GM19324 (cell line): ENCODE data around the gene MARCHF3.
"Not testable (repeated sequence)": the region's sequence is repeated elsewhere in the genome, so short reads cannot be mapped to it uniquely, and the experiment has no call there.

Experiments used
- ATAC-seq: cut with Tn5 transposase; IDR thresholded peaks from one replicate; pipeline ENCODE4 v1.9.1; 2021; ENCODE audit warnings: mild to moderate bottlenecking, moderate library complexity; ENCODE audit not compliant: unreplicated experiment, low FRiP score

The MARCHF3 gene

GRCh38 chr5:127053049-127053448 lies 22.7 kb upstream of the MARCHF3 start:
- ATAC-seq: no peak

- no peak for ATAC-seq
Observed at GRCh38 chr5:127051591-127051990, 21.2 kb upstream of the MARCHF3 start.

- ATAC-seq: no peak
Observed at GRCh38 chr5:127046343-127047072, 16.1 kb upstream of the MARCHF3 start.

- no peak for ATAC-seq
Observed at GRCh38 chr5:127042593-127042992, 12.2 kb upstream of the MARCHF3 start.

GRCh38 chr5:127041571-127041970 lies 11.2 kb upstream of the MARCHF3 start:
- no peak for ATAC-seq

GRCh38 chr5:127040796-127041520 lies 10.6 kb upstream of the MARCHF3 start:
- no peak for ATAC-seq

GRCh38 chr5:127038550-127038949 lies 8.2 kb upstream of the MARCHF3 start:
- ATAC-seq: no peak

GRCh38 chr5:127031863-127032232 lies 1.5 kb upstream of the MARCHF3 start:
- ATAC-seq: no peak

- peak; percentile 22 for ATAC-seq
Observed at GRCh38 chr5:127031147-127031862, 947 bp upstream of the MARCHF3 start.

GRCh38 chr5:127029581-127030258 lies 638 bp downstream of the MARCHF3 start:
- peak; percentile 4 for ATAC-seq

GRCh38 chr5:127028822-127029457 lies 1.4 kb downstream of the MARCHF3 start:
- ATAC-seq: no peak

GRCh38 chr5:127027539-127027938 lies 2.8 kb downstream of the MARCHF3 start:
- ATAC-seq: no peak

- ATAC-seq: no peak
Observed at GRCh38 chr5:127026166-127026565, 4.2 kb downstream of the MARCHF3 start.

- ATAC-seq: no peak
Observed at GRCh38 chr5:127025467-127025866, 4.9 kb downstream of the MARCHF3 start.

- ATAC-seq: no peak
Observed at GRCh38 chr5:127024821-127025220, 5.5 kb downstream of the MARCHF3 start.

- not testable (repeated sequence) for ATAC-seq
Observed at GRCh38 chr5:127023552-127024191, 6.7 kb downstream of the MARCHF3 start.

- ATAC-seq: no peak
Observed at GRCh38 chr5:127022846-127023245, 7.5 kb downstream of the MARCHF3 start.

GRCh38 chr5:127019928-127020327 lies 10.4 kb downstream of the MARCHF3 start:
- ATAC-seq: no peak

- ATAC-seq: not testable (repeated sequence)
Observed at GRCh38 chr5:127016722-127017121, 13.6 kb downstream of the MARCHF3 start.

GRCh38 chr5:127015716-127016115 lies 14.6 kb downstream of the MARCHF3 start:
- no peak for ATAC-seq
